A673 (cell line): ENCODE data around the gene GPR152. TPM values are rescaled to one million over a fixed set of nuclear protein-coding genes. Genes with fewer than 3 reads are reported as not detected.

Experiments
- BruUV-seq: library from RNA; stranded (reverse); fragments of 400-500 nt; replicated peaks from 2 replicates; lab custom pipeline; 2021; lab: Mats Ljungman, UMichigan
- CTCF ChIA-PET: fragments of 300-600 bp; sonication (Branson Sonifier 250); formaldehyde crosslinking; loops from one replicate; lab custom pipeline; 2022; ENCODE audit warnings: antibody characterized with exemption; lab: Charles Lee
- POLR2A ChIA-PET: fragments of 300-600 bp; sonication (Branson Sonifier 250); formaldehyde crosslinking; loops from one replicate; lab custom pipeline; 2022; ENCODE audit warnings: antibody characterized with exemption; ENCODE audit not compliant: low non-redundant PET; lab: Charles Lee
- DNase-seq: peaks from one replicate; pipeline ENCODE4 v3.0.0-alpha.2; 2015; ENCODE audit warnings: low spot score
- H3K27ac ChIP-seq: fragments of 200-600 bp; sonication (generic); 2 replicates; pipeline ENCODE4 v1.5.1; 2016; ENCODE audit warnings: mixed run types, low read depth, mild to moderate bottlenecking, mixed read lengths, antibody characterized with exemption, low read length; ENCODE audit not compliant: poor library complexity, severe bottlenecking
- H3K27me3 ChIP-seq: fragments of 200-600 bp; sonication (generic); replicated peaks from 2 replicates; pipeline ENCODE4 v1.6.1; 2017; ENCODE audit warnings: mixed run types, low read depth, mild to moderate bottlenecking, mixed read lengths, antibody characterized with exemption, low read length; ENCODE audit not compliant: insufficient read depth, poor library complexity
- H3K36me3 ChIP-seq: fragments of 200-600 bp; sonication (generic); 2 replicates; pipeline ENCODE4 v1.6.1; 2016; ENCODE audit warnings: mixed run types, mild to moderate bottlenecking, mixed read lengths, antibody characterized with exemption, low read length; ENCODE audit not compliant: insufficient read depth, poor library complexity, severe bottlenecking
- H3K4me1 ChIP-seq: fragments of 200-600 bp; sonication (generic); 2 replicates; pipeline ENCODE4 v1.6.1; 2017; ENCODE audit warnings: mixed run types, mild to moderate bottlenecking, mixed read lengths, antibody characterized with exemption, low read length; ENCODE audit not compliant: insufficient read depth, poor library complexity, severe bottlenecking
- H3K4me3 ChIP-seq: fragments of 200-600 bp; sonication (generic); 2 replicates; pipeline ENCODE4 v1.5.1; 2016; ENCODE audit warnings: low read depth, mixed run types, mild to moderate bottlenecking, mixed read lengths, low read length; ENCODE audit not compliant: poor library complexity, severe bottlenecking
- H3K9me3 ChIP-seq: fragments of 200-600 bp; sonication (generic); 2 replicates; pipeline ENCODE4 v1.6.1; 2016; ENCODE audit warnings: mixed run types, low read depth, mild to moderate bottlenecking, mixed read lengths, antibody characterized with exemption, low read length; ENCODE audit not compliant: poor library complexity, severe bottlenecking
- EZH2 ChIP-seq: fragments of 200-600 bp; sonication (generic); IDR thresholded peaks from 2 replicates; pipeline ENCODE4 v1.6.1; 2017; ENCODE audit warnings: borderline replicate concordance, low read depth, mild to moderate bottlenecking, mixed read lengths, antibody characterized with exemption, low read length; ENCODE audit not compliant: poor library complexity, severe bottlenecking
- intact Hi-C: fragments of 100-400 bp; cut with micrococcal nuclease; formaldehyde crosslinking; loops from one replicate; pipeline ENCODE4 v1.10.0; 2022; ENCODE audit not compliant: unreplicated experiment
- total RNA-seq: library from RNA; stranded (reverse); gene quantifications from 2 replicates; pipeline ENCODE4 v1.2.3, GENCODE V29; 2021
- TF ChIP-seq, protein P1 (sequence below): fragments of 300-800, 200-600 bp; sonication (generic); conservative IDR thresholded peaks from 2 replicates; pipeline ENCODE4 v1.5.1; 2017; ENCODE audit warnings: low read depth, mild to moderate bottlenecking, antibody characterized with exemption, low read length, moderate library complexity, mixed read lengths

The GPR152 gene
- total RNA-seq, 1 experiment from 2014 or later = not detected

- Histone ChIP-seq H3K27ac (no peak overlapping the region), H3K4me3 (no peak overlapping the region), H3K36me3 (peaks cover 20% of the 10 kb centered on the region), H3K9me3 (no peaks in the 10 kb centered on the region), H3K4me1 (peaks cover 5% of the 10 kb centered on the region), H3K27me3 (no peaks in the 10 kb centered on the region)
- intact Hi-C loops = no loop called here
- CTCF ChIA-PET = interaction anchor here (0.6 to 1.0 kb wide), 2 partner anchors 38 to 801 kb away, joined by 3 read pairs; partner anchors contain the start of genes PPP1CA and RBM4
- TF ChIP-seq, protein P1, sequence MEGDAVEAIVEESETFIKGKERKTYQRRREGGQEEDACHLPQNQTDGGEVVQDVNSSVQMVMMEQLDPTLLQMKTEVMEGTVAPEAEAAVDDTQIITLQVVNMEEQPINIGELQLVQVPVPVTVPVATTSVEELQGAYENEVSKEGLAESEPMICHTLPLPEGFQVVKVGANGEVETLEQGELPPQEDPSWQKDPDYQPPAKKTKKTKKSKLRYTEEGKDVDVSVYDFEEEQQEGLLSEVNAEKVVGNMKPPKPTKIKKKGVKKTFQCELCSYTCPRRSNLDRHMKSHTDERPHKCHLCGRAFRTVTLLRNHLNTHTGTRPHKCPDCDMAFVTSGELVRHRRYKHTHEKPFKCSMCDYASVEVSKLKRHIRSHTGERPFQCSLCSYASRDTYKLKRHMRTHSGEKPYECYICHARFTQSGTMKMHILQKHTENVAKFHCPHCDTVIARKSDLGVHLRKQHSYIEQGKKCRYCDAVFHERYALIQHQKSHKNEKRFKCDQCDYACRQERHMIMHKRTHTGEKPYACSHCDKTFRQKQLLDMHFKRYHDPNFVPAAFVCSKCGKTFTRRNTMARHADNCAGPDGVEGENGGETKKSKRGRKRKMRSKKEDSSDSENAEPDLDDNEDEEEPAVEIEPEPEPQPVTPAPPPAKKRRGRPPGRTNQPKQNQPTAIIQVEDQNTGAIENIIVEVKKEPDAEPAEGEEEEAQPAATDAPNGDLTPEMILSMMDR = peak; percentile 53; the same call in 1 of the 2 replicates
- no peak for TF ChIP-seq EZH2
- peak; percentile 60 for DNase-seq
- no TSS peak for BruUV-seq
- POLR2A ChIA-PET = interaction anchor here (0.7 kb wide), 1 partner anchor 9 kb away, joined by 3 read pairs; no protein-coding TSS in a partner anchor
Observed at GRCh38 chr11:67439321-67440228, 13.0 kb downstream of the GPR152 start.

GRCh38 chr11:67438158-67438902 is 14.2 kb downstream of the GPR152 start:
- H3K9me3 ChIP-seq = no peaks in the 10 kb centered on the region
- no TSS peak for BruUV-seq
- H3K27me3 ChIP-seq = no peaks in the 10 kb centered on the region
- ChIA-PET CTCF (interaction anchor here (1.0 kb wide), 1 partner anchor 37 kb away, joined by 3 read pairs; the partner anchor contains the start of gene PPP1CA), POLR2A (no interaction called here)
- H3K36me3 ChIP-seq = peaks cover 31% of the 10 kb centered on the region
- TF ChIP-seq, protein P1 = no peak
- TF ChIP-seq EZH2 = no peak
- no peak overlapping the region for H3K27ac ChIP-seq
- DNase-seq = no peak
- H3K4me3 ChIP-seq = no peak overlapping the region
- intact Hi-C loops = no loop called here
- no peaks in the 10 kb centered on the region for H3K4me1 ChIP-seq

- Histone ChIP-seq H3K36me3 (peaks cover 36% of the 10 kb centered on the region), H3K9me3 (no peaks in the 10 kb centered on the region), H3K27ac (no peak overlapping the region), H3K4me3 (no peak overlapping the region), H3K4me1 (no peaks in the 10 kb centered on the region), H3K27me3 (no peaks in the 10 kb centered on the region)
- no TSS peak for BruUV-seq
- ChIA-PET POLR2A (no interaction called here), CTCF (no interaction called here)
- TF ChIP-seq, protein P1 = no peak
- TF ChIP-seq EZH2 = no peak
- DNase-seq = no peak
- intact Hi-C loops = no loop called here
Observed at GRCh38 chr11:67437809-67438157, 14.7 kb downstream of the GPR152 start.
